CD14-positive monocyte (primary cell): ENCODE results near the gene ITGA2. TPM values are rescaled to one million over a fixed set of nuclear protein-coding genes. Genes with fewer than 3 reads are reported as not detected.

Source experiments
- DNase-seq, 3 donors: peaks; one replicate each; pipeline ENCODE4 v3.0.0-alpha.2; 2011 to 2022
- H2AFZ ChIP-seq: 2 replicates; pipeline ENCODE4 v1.6.0; 2012; ENCODE audit warnings: mild to moderate bottlenecking, low read depth, low read length, inconsistent platforms; ENCODE audit not compliant: insufficient read depth, poor library complexity, severe bottlenecking
- H3K27ac ChIP-seq, 2 donors: 1 replicate in 1 of 2; 2 replicates in 1 of 2; pipeline ENCODE4 v1.5.1; 2012 to 2013; ENCODE audit warnings: low read length in 2 of 2, control low read depth in 1 of 2, inconsistent platforms in 1 of 2, low read depth in 1 of 2, mild to moderate bottlenecking in 1 of 2
- H3K27me3 ChIP-seq, 2 donors: one replicate each; pipeline versions ENCODE4 v1.6.0 to v1.6.1; 2011 to 2013; ENCODE audit warnings: low read length in 2 of 2; ENCODE audit not compliant: control insufficient read depth in 2 of 2, insufficient read depth in 2 of 2
- H3K36me3 ChIP-seq, 2 donors: replicated peaks in 1 of 2; 1 replicate in 1 of 2; 2 replicates in 1 of 2; pipeline versions ENCODE4 v1.5.1 to v1.6.1; 2012 to 2013; ENCODE audit warnings: low read length in 2 of 2, control low read depth in 1 of 2, inconsistent platforms in 1 of 2, mild to moderate bottlenecking in 1 of 2; ENCODE audit not compliant: insufficient read depth in 2 of 2, control insufficient read depth in 1 of 2
- H3K4me1 ChIP-seq, 2 donors: 1 replicate in 1 of 2; 2 replicates in 1 of 2; pipeline versions ENCODE4 v1.5.1 to v1.6.1; 2012 to 2013; ENCODE audit warnings: low read length in 2 of 2, control low read depth in 1 of 2, inconsistent platforms in 1 of 2, mild to moderate bottlenecking in 1 of 2, moderate library complexity in 1 of 2; ENCODE audit not compliant: insufficient read depth in 2 of 2, control insufficient read depth in 1 of 2
- H3K4me2 ChIP-seq: replicated peaks from 2 replicates; pipeline ENCODE3; 2012; ENCODE audit warnings: low read length, moderate library complexity, mild to moderate bottlenecking; ENCODE audit not compliant: poor library complexity, severe bottlenecking; ENCODE audit errors: extremely low read depth
- H3K4me3 ChIP-seq, 3 experiments: fragments of 200-600 bp in 1 of 3; sonication (generic) in 1 of 3; replicated peaks in 1 of 3; 1 replicate in 2 of 3; 2 replicates in 1 of 3; pipeline ENCODE4 v1.5.1; 2011 to 2013; ENCODE audit warnings: low read length in 3 of 3, mild to moderate bottlenecking in 3 of 3, control low read depth in 2 of 3, low read depth in 2 of 3, inconsistent platforms in 1 of 3, moderate library complexity in 1 of 3
- H3K79me2 ChIP-seq: 2 replicates; pipeline ENCODE4 v1.6.0; 2012; ENCODE audit warnings: mild to moderate bottlenecking, control low read depth, inconsistent platforms, low read length, moderate library complexity; ENCODE audit not compliant: insufficient read depth
- H3K9ac ChIP-seq: 2 replicates; pipeline ENCODE4 v1.6.0; 2017; ENCODE audit warnings: low read length, mild to moderate bottlenecking; ENCODE audit not compliant: insufficient read depth, poor library complexity, severe bottlenecking
- H3K9me3 ChIP-seq, 2 donors: replicated peaks in 1 of 2; 1 replicate in 1 of 2; 2 replicates in 1 of 2; pipeline versions ENCODE4 v1.5.1 to v1.6.1; 2012 to 2013; ENCODE audit warnings: low read length in 2 of 2, control low read depth in 1 of 2; ENCODE audit not compliant: control insufficient read depth in 1 of 2, insufficient read depth in 1 of 2
- H4K20me1 ChIP-seq: 2 replicates; pipeline ENCODE4 v1.6.0; 2012; ENCODE audit warnings: mild to moderate bottlenecking, low read length, control low read depth, moderate library complexity; ENCODE audit not compliant: insufficient read depth
- H3K27ac Mint-ChIP-seq, 7 donors: one replicate each; pipeline ENCODE4 v1.8.0; 2020; ENCODE audit warnings: mild to moderate bottlenecking in 7 of 7, mixed read lengths in 7 of 7, moderate library complexity in 6 of 7, inconsistent platforms in 2 of 7
- H3K27me3 Mint-ChIP-seq, 3 donors: one replicate each; pipeline ENCODE4 v1.8.0; 2021 to 2022; ENCODE audit warnings: low read depth in 3 of 3, mild to moderate bottlenecking in 3 of 3, mixed read lengths in 3 of 3, moderate library complexity in 3 of 3, inconsistent platforms in 1 of 3
- H3K36me3 Mint-ChIP-seq, 2 donors: one replicate each; pipeline ENCODE4 v1.8.0; 2020; ENCODE audit warnings: mixed read lengths in 2 of 2, inconsistent platforms in 1 of 2, mild to moderate bottlenecking in 1 of 2
- H3K4me1 Mint-ChIP-seq: one replicate; pipeline ENCODE4 v1.8.0; 2020; ENCODE audit warnings: mild to moderate bottlenecking, mixed read lengths
- H3K4me3 Mint-ChIP-seq, 2 donors: one replicate each; pipeline ENCODE4 v1.8.0; 2020; ENCODE audit warnings: mild to moderate bottlenecking in 2 of 2, mixed read lengths in 2 of 2, moderate library complexity in 1 of 2
- H3K9me3 Mint-ChIP-seq, 7 donors: one replicate each; pipeline ENCODE4 v1.8.0; 2020 to 2022; ENCODE audit warnings: mixed read lengths in 7 of 7, mild to moderate bottlenecking in 6 of 7, moderate library complexity in 6 of 7, inconsistent platforms in 2 of 7
- CTCF ChIP-seq: fragments of 200-600 bp; IDR thresholded peaks from one replicate; pipeline ENCODE4 v1.8.0; 2022; ENCODE audit warnings: antibody characterized with exemption, mild to moderate bottlenecking
- WGBS: methylation state at CpG from one replicate; pipeline ENCODE4 v1.1.5; 2013; ENCODE audit warnings: missing lambda C conversion rate; ENCODE audit not compliant: insufficient coverage; 5-methylcytosine and 5-hydroxymethylcytosine counted together
- intact Hi-C, 2 donors: fragments of 100-400 bp; cut with micrococcal nuclease; formaldehyde crosslinking; loops; one replicate each; pipeline versions ENCODE4 v1.15.0 to v1.15.1; 2023
- polyA plus RNA-seq, 3 donors: library from polyadenylated mRNA; depleted of rRNA in 1 of 3; unstranded in 2 of 3; stranded (reverse) in 1 of 3; fragments of 300-500 nt in 2 of 3; fragments of >200 nt in 1 of 3; fragmentation: Illumina TruSeq in 2 of 3; gene quantifications; 1 replicate in 2 of 3; 2 replicates in 1 of 3; pipeline ENCODE4 v1.2.3, GENCODE V29; 2012 to 2021

Gene ITGA2
- polyA plus RNA-seq, 3 donors = not detected

GRCh38 chr5:53022930-53023511 lies 33.9 kb downstream of the ITGA2 start:
- Histone ChIP-seq H3K79me2 (no peaks in the 10 kb centered on the region), H2AFZ (no peak overlapping the region), H3K4me2 (no peak overlapping the region), H3K9ac (no peak overlapping the region), H3K36me3 (no peaks in the 10 kb centered on the region), H3K27me3 (no peaks in the 10 kb centered on the region), H3K27ac (no peak overlapping the region), H3K9me3 (no peaks in the 10 kb centered on the region), H4K20me1 (no peaks in the 10 kb centered on the region), H3K4me1 (peaks cover 7 to 14% of the 10 kb centered on the region in 2 donors), H3K4me3 (no peak overlapping the region)
- no peak for TF ChIP-seq CTCF
- peaks cover 1% of the 10 kb centered on the region for H3K4me1 Mint-ChIP-seq
- H3K27ac Mint-ChIP-seq = no peak overlapping the region
- no peak overlapping the region for H3K4me3 Mint-ChIP-seq
- WGBS = 94% methylated on average over 6 of the region's 6 CpGs
- H3K9me3 Mint-ChIP-seq = peaks cover 0 to 2% (median 0%) of the 10 kb centered on the region in 7 donors
- peaks cover 0 to 2% (median 0%) of the 10 kb centered on the region in 3 donors for H3K27me3 Mint-ChIP-seq
- no peak for DNase-seq
- intact Hi-C loops = no loop called here
- H3K36me3 Mint-ChIP-seq = no peaks in the 10 kb centered on the region

- Histone ChIP-seq H2AFZ (no peak overlapping the region), H4K20me1 (no peaks in the 10 kb centered on the region), H3K36me3 (no peaks in the 10 kb centered on the region), H3K9ac (no peak overlapping the region), H3K4me3 (no peak overlapping the region), H3K4me2 (no peak overlapping the region), H3K4me1 (peaks cover 7 to 14% of the 10 kb centered on the region in 2 donors), H3K27ac (peak overlapping the region in 1 of 2 donors; percentile 4), H3K27me3 (no peaks in the 10 kb centered on the region), H3K79me2 (no peaks in the 10 kb centered on the region), H3K9me3 (no peaks in the 10 kb centered on the region)
- Mint-ChIP-seq H3K9me3 (peaks cover 0 to 2% (median 0%) of the 10 kb centered on the region in 7 donors), H3K27ac (no peak overlapping the region), H3K36me3 (no peaks in the 10 kb centered on the region), H3K4me3 (no peak overlapping the region), H3K27me3 (peaks cover 0 to 2% (median 0%) of the 10 kb centered on the region in 3 donors), H3K4me1 (peaks cover 1% of the 10 kb centered on the region)
- 50% methylated on average over 1 of the region's 2 CpGs for WGBS
- TF ChIP-seq CTCF = no peak
- peak; percentile 60 to 85 (median 70) for DNase-seq
- intact Hi-C loops = no loop called here
These were observed 34.8 kb downstream of the ITGA2 start for GRCh38 chr5:53023969-53024368.
